HepG2 (cell line): ENCODE data around the gene ZCCHC7. TPM values are rescaled to one million over a fixed set of nuclear protein-coding genes. Genes with fewer than 3 reads are reported as not detected.

Experiments
- ATAC-seq: fragments of 200-7000 bp; cut with Tn5 transposase; 3 replicates; pipeline ENCODE4 v1.9.1; 2020; ENCODE audit warnings: mild to moderate bottlenecking, moderate library complexity
- BruUV-seq: library from RNA; stranded (reverse); fragments of 400-500 nt; replicated peaks from 2 replicates; lab custom pipeline; 2021; lab: Mats Ljungman, UMichigan
- CTCF ChIA-PET: fragments of 300-600 bp; formaldehyde crosslinking; extraction: SDS; loops from one replicate; lab custom pipeline; 2021; ENCODE audit warnings: low total read pairs, inconsistent platforms, low intra/inter-chr PET ratio; lab: Yijun Ruan, JAX
- POLR2A ChIA-PET: fragments of 350-600 bp; sonication (Branson Sonifier 250); formaldehyde crosslinking; loops from one replicate; lab custom pipeline; 2020; ENCODE audit warnings: antibody characterized with exemption, inconsistent platforms; lab: Yijun Ruan, JAX
- DNase-seq: peaks from one replicate; pipeline ENCODE4 v3.0.0-alpha.2; 2015; ENCODE audit warnings: low spot score
- FAIRE-seq: peaks from 3 replicates; lab custom pipeline; 2011; peaks lifted over from hg19 to GRCh38; lab: Jason Lieb, UNC
- H2AFZ ChIP-seq: one replicate; pipeline ENCODE4 v1.6.1; 2011; ENCODE audit warnings: low read length, inconsistent platforms
- H3K27ac ChIP-seq: fragments of 300-600 bp; 3 replicates; pipeline ENCODE4 v1.8.0; 2011; ENCODE audit warnings: mixed run types, mild to moderate bottlenecking, mixed read lengths, low read length, inconsistent platforms; ENCODE audit not compliant: insufficient read depth; ENCODE audit errors: extremely low read length
- H3K27me3 ChIP-seq, 2 experiments: fragments of 200-600 bp in 1 of 2; 2 replicates in 1 of 2; 3 replicates in 1 of 2; pipeline versions ENCODE4 v1.6.0 to v1.8.0; 2011; ENCODE audit warnings: low read length in 2 of 2, mild to moderate bottlenecking in 2 of 2, moderate library complexity in 2 of 2, inconsistent platforms in 1 of 2; ENCODE audit not compliant: insufficient read depth in 2 of 2, control insufficient read depth in 1 of 2
- H3K36me3 ChIP-seq, 2 experiments: fragments of 200-600 bp in 1 of 2; replicated peaks in 1 of 2; 2 replicates in 1 of 2; 3 replicates in 1 of 2; pipeline versions ENCODE4 v1.5.1 to v1.8.0; 2011; ENCODE audit warnings: low read length in 2 of 2, inconsistent platforms in 1 of 2; ENCODE audit not compliant: insufficient read depth in 2 of 2, control insufficient read depth in 1 of 2
- H3K4me1 ChIP-seq: 2 replicates; pipeline ENCODE4 v1.5.1; 2012; ENCODE audit warnings: low read length, inconsistent platforms; ENCODE audit not compliant: insufficient read depth
- H3K4me2 ChIP-seq: 2 replicates; pipeline ENCODE4 v1.6.0; 2011; ENCODE audit warnings: low read depth, low read length, inconsistent platforms
- H3K4me3 ChIP-seq, 3 experiments: fragments of 200-600 bp in 1 of 3; sonication (generic), shearing (Covaris generic) in 1 of 3; replicated peaks in 1 of 3; 2 replicates each; pipeline ENCODE4 v1.5.1; 2011 to 2016; ENCODE audit warnings: low read length in 3 of 3, inconsistent platforms in 2 of 3, low read depth in 2 of 3, mild to moderate bottlenecking in 2 of 3, control low read depth in 1 of 3, mixed read lengths in 1 of 3; ENCODE audit not compliant: insufficient read depth in 1 of 3
- H3K79me2 ChIP-seq: one replicate; pipeline ENCODE4 v1.6.1; 2011; ENCODE audit warnings: low read length, inconsistent platforms; ENCODE audit not compliant: insufficient read depth
- H3K9ac ChIP-seq: 2 replicates; pipeline ENCODE4 v1.6.0; 2011; ENCODE audit warnings: mild to moderate bottlenecking, low read depth, low read length, inconsistent platforms; ENCODE audit not compliant: insufficient read depth
- H3K9me3 ChIP-seq: 2 replicates; pipeline ENCODE4 v1.5.1; 2012; ENCODE audit warnings: mild to moderate bottlenecking, low read length
- H4K20me1 ChIP-seq: 2 replicates; pipeline ENCODE4 v1.6.0; 2011; ENCODE audit warnings: inconsistent platforms, mild to moderate bottlenecking, low read length, moderate library complexity; ENCODE audit not compliant: insufficient read depth
- CHCHD3 ChIP-seq: sonication (generic); formaldehyde crosslinking; IDR thresholded peaks from 2 replicates; pipeline ENCODE4 v1.8.0; 2022; ENCODE audit warnings: mild to moderate bottlenecking, missing genetic modification reagents, moderate library complexity
- GFI1 ChIP-seq: sonication (generic); formaldehyde crosslinking; IDR thresholded peaks from 2 replicates; pipeline ENCODE4 v1.5.0; 2020; ENCODE audit warnings: missing genetic modification reagents, mild to moderate bottlenecking, borderline replicate concordance
- GZF1 ChIP-seq: sonication (generic); formaldehyde crosslinking; IDR thresholded peaks from 2 replicates; pipeline ENCODE4 v1.5.1; 2020; ENCODE audit warnings: mild to moderate bottlenecking, missing genetic modification reagents
- IKZF5 ChIP-seq: IDR thresholded peaks from 2 replicates; pipeline ENCODE4 v1.6.1; 2018; ENCODE audit warnings: missing genetic modification reagents, mild to moderate bottlenecking, missing compliant biosample characterization
- SPEN ChIP-seq: sonication (generic); formaldehyde crosslinking; IDR thresholded peaks from 2 replicates; pipeline ENCODE4 v1.5.1; 2020; ENCODE audit warnings: low read depth, mild to moderate bottlenecking, missing genetic modification reagents
- TAF1 ChIP-seq: sonication (generic); formaldehyde crosslinking; IDR thresholded peaks from 2 replicates; pipeline ENCODE4 v1.4.0; 2020; ENCODE audit warnings: missing genetic modification reagents
- TRIM24 ChIP-seq: sonication (generic); formaldehyde crosslinking; IDR thresholded peaks from 2 replicates; pipeline ENCODE4 v1.8.0; 2022; ENCODE audit warnings: mild to moderate bottlenecking, missing genetic modification reagents
- ZFP1 ChIP-seq: IDR thresholded peaks from 2 replicates; pipeline ENCODE4 v1.6.1; 2016
- ZFP90 ChIP-seq: sonication (generic); formaldehyde crosslinking; IDR thresholded peaks from 2 replicates; pipeline ENCODE4 v1.8.0; 2022; ENCODE audit warnings: missing genetic modification reagents, mild to moderate bottlenecking, inconsistent platforms, borderline replicate concordance
- ZNF18 ChIP-seq: sonication (generic); formaldehyde crosslinking; IDR thresholded peaks from 2 replicates; pipeline ENCODE4 v1.8.0; 2022; ENCODE audit warnings: mild to moderate bottlenecking, missing genetic modification reagents; ENCODE audit not compliant: insufficient replicate concordance
- ZNF274 ChIP-seq: sonication (generic); formaldehyde crosslinking; IDR thresholded peaks from 2 replicates; pipeline ENCODE4 v1.5.1; 2020; ENCODE audit warnings: mild to moderate bottlenecking, missing genetic modification reagents
- ZNF275 ChIP-seq: sonication (generic); formaldehyde crosslinking; IDR thresholded peaks from 2 replicates; pipeline ENCODE4 v1.8.0; 2022; ENCODE audit warnings: missing genetic modification reagents, mild to moderate bottlenecking, inconsistent platforms, borderline replicate concordance
- ZNF317 ChIP-seq: sonication (generic); formaldehyde crosslinking; IDR thresholded peaks from 2 replicates; pipeline ENCODE4 v1.5.0; 2020; ENCODE audit warnings: mild to moderate bottlenecking, missing genetic modification reagents
- ZNF747 ChIP-seq: sonication (generic); formaldehyde crosslinking; IDR thresholded peaks from 2 replicates; pipeline ENCODE4 v1.8.1; 2023; ENCODE audit warnings: missing genetic modification reagents, mild to moderate bottlenecking, borderline replicate concordance
- ZNF841 ChIP-seq: sonication (generic); formaldehyde crosslinking; IDR thresholded peaks from 2 replicates; pipeline ENCODE4 v1.8.1; 2023; ENCODE audit warnings: missing genetic modification reagents, borderline replicate concordance
- WGBS: methylation state at CpG from one replicate; pipeline ENCODE4 v1.1.6; 2017; ENCODE audit warnings: low lambda C conversion rate; 5-methylcytosine and 5-hydroxymethylcytosine counted together
- in situ Hi-C: cut with HindIII; loops from 2 replicates; pipeline ENCODE4 v1.10.0; 2017; ENCODE audit warnings: low pct_unique_long_range_greater_than_20kb; ENCODE audit not compliant: extremely low pct_ligation_motif_present
- intact Hi-C: fragments of 100-400 bp; cut with micrococcal nuclease; formaldehyde crosslinking; loops from one replicate; pipeline ENCODE4 v1.10.0; 2022; ENCODE audit not compliant: unreplicated experiment
- polyA plus RNA-seq, 8 experiments: library from polyadenylated mRNA; depleted of rRNA in 3 of 8; stranded (reverse) in 7 of 8; unstranded in 1 of 8; fragments of >200 nt; fragmentation: Illumina TruSeq in 4 of 8; extraction: Trizol in 4 of 8; gene quantifications; 2 replicates each; pipeline versions ENCODE4 v1.2.1 to v1.2.3, GENCODE V29; 2011 to 2016; ENCODE audit warnings: low read depth in 4 of 8, missing spikeins in 1 of 8, mixed read lengths in 1 of 8; ENCODE audit not compliant: insufficient read depth in 1 of 8
- total RNA-seq, 5 experiments: library from RNA; depleted of rRNA; stranded (reverse); fragments of >200 nt; fragmentation: Illumina TruSeq; extraction: Trizol; gene quantifications; 2 replicates each; pipeline ENCODE4 v1.2.3, GENCODE V29; 2016; ENCODE audit warnings: low read depth in 1 of 5
- TF ChIP-seq, protein P1 (sequence below): sonication (generic); formaldehyde crosslinking; IDR thresholded peaks from 2 replicates; pipeline ENCODE4 v1.4.0; 2020; ENCODE audit warnings: missing genetic modification reagents, borderline replicate concordance

ZCCHC7 gene
- total and polyA plus RNA-seq, 2 of the 13 experiments (the other 11 are each of a cell fraction or from before 2014, with no cell fraction given) = 13.6 to 19.3 TPM

DNA sequence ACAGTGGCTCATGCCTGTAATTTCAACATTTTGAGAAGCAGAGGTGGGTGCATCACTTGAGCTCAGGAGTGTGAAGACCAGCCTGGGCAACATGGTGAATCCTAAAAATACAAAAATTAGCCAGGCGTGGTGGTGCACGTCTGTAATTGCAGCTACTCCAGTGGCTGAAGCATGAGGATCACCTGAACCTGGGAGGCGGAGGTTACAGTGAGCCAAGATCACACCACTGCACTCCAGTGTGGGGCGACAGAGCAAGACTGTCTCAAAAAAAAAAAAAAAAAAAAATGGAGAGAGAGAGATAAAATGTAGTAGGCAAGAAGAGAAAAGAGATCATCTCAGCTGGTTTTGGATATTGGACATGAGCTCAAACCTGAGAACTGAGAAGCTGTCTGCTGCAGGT, 23.7 kb upstream of the ZCCHC7 start:
- no peak for TF ChIP-seq GFI1
- TF ChIP-seq GZF1 (CRISPR knock-in tag) = no peak
- TF ChIP-seq SPEN (CRISPR knock-in tag) = no peak
- TF ChIP-seq ZNF841 (CRISPR knock-in tag) = no peak
- TF ChIP-seq ZNF18 (CRISPR knock-in tag) = no peak
- TF ChIP-seq, protein P1, sequence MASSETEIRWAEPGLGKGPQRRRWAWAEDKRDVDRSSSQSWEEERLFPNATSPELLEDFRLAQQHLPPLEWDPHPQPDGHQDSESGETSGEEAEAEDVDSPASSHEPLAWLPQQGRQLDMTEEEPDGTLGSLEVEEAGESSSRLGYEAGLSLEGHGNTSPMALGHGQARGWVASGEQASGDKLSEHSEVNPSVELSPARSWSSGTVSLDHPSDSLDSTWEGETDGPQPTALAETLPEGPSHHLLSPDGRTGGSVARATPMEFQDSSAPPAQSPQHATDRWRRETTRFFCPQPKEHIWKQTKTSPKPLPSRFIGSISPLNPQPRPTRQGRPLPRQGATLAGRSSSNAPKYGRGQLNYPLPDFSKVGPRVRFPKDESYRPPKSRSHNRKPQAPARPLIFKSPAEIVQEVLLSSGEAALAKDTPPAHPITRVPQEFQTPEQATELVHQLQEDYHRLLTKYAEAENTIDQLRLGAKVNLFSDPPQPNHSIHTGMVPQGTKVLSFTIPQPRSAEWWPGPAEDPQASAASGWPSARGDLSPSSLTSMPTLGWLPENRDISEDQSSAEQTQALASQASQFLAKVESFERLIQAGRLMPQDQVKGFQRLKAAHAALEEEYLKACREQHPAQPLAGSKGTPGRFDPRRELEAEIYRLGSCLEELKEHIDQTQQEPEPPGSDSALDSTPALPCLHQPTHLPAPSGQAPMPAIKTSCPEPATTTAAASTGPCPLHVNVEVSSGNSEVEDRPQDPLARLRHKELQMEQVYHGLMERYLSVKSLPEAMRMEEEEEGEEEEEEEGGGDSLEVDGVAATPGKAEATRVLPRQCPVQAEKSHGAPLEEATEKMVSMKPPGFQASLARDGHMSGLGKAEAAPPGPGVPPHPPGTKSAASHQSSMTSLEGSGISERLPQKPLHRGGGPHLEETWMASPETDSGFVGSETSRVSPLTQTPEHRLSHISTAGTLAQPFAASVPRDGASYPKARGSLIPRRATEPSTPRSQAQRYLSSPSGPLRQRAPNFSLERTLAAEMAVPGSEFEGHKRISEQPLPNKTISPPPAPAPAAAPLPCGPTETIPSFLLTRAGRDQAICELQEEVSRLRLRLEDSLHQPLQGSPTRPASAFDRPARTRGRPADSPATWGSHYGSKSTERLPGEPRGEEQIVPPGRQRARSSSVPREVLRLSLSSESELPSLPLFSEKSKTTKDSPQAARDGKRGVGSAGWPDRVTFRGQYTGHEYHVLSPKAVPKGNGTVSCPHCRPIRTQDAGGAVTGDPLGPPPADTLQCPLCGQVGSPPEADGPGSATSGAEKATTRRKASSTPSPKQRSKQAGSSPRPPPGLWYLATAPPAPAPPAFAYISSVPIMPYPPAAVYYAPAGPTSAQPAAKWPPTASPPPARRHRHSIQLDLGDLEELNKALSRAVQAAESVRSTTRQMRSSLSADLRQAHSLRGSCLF (CRISPR knock-in tag) = no peak
- no peak for TF ChIP-seq TRIM24 (CRISPR knock-in tag)
- TF ChIP-seq ZNF317 = no peak
- TF ChIP-seq ZNF747 (CRISPR knock-in tag) = no peak
- no peak for TF ChIP-seq ZNF274
- no peak for TF ChIP-seq ZNF275 (CRISPR knock-in tag)
- no peak for TF ChIP-seq ZFP90 (CRISPR knock-in tag)
- TF ChIP-seq IKZF5 (CRISPR knock-in tag) = no peak
- TF ChIP-seq CHCHD3 = no peak
- TF ChIP-seq TAF1 (CRISPR knock-in tag) = no peak
- TF ChIP-seq ZFP1 (CRISPR knock-in tag) = no peak
- POLR2A ChIA-PET = interaction anchor here (2.4 kb wide), 1 partner anchor 24 kb away, joined by 7 read pairs; the partner anchor contains the start of gene ZCCHC7
- intact Hi-C loops (no loop called here), in situ Hi-C loops (no loop called here)
- CTCF ChIA-PET = no interaction called here
- 26% methylated on average over 4 of the region's 4 CpGs for WGBS
- H2AFZ ChIP-seq = no peak overlapping the region
- H3K4me3 ChIP-seq = no peak overlapping the region
- no peaks in the 10 kb centered on the region for H3K27me3 ChIP-seq
- H4K20me1 ChIP-seq = no peaks in the 10 kb centered on the region
- H3K79me2 ChIP-seq = no peaks in the 10 kb centered on the region
- H3K4me2 ChIP-seq = no peak overlapping the region
- FAIRE-seq (no peak), ATAC-seq (peak; percentile 31; the same call in 1 of the 3 replicates), DNase-seq (no peak)
- H3K9me3 ChIP-seq = no peaks in the 10 kb centered on the region
- H3K36me3 ChIP-seq = no peaks in the 10 kb centered on the region
- BruUV-seq = no TSS peak
- no peak overlapping the region for H3K9ac ChIP-seq
- H3K27ac ChIP-seq = no peak overlapping the region
- H3K4me1 ChIP-seq = peaks cover 33% of the 10 kb centered on the region
